Adipose tissue (tissue), 3 donors: ENCODE results near the gene PES1. TPM values are rescaled to one million over a fixed set of nuclear protein-coding genes. Genes with fewer than 3 reads are reported as not detected.
"Not testable (repeated sequence)": the region's sequence is repeated elsewhere in the genome, so short reads cannot be mapped to it uniquely, and the experiment has no call there.

ENCODE experiments used
- H3K27ac ChIP-seq: one replicate; pipeline ENCODE4 v1.5.1; 2013; ENCODE audit warnings: low read depth, low read length
- WGBS, 3 donors: extraction: QIAGEN DNeasy Blood & Tissue Kit; methylation state at CpG; one replicate each; pipeline ENCODE4 v1.1.7; 2013; 5-methylcytosine and 5-hydroxymethylcytosine counted together
- polyA plus RNA-seq, 3 donors: library from polyadenylated mRNA; stranded (reverse); fragments of 200-250 nt; gene quantifications; one replicate each; pipeline ENCODE4 v1.2.3, GENCODE V29; 2013
- donor health status: healthy with polysubstance abuse.
- donor health status: Bipolar disorder and iron deficiency.
- donor health status: healthy.

PES1 gene
- polyA plus RNA-seq, result 10 to 100 TPM; 45.1 to 56.0 (median 45.8) TPM

DNA sequence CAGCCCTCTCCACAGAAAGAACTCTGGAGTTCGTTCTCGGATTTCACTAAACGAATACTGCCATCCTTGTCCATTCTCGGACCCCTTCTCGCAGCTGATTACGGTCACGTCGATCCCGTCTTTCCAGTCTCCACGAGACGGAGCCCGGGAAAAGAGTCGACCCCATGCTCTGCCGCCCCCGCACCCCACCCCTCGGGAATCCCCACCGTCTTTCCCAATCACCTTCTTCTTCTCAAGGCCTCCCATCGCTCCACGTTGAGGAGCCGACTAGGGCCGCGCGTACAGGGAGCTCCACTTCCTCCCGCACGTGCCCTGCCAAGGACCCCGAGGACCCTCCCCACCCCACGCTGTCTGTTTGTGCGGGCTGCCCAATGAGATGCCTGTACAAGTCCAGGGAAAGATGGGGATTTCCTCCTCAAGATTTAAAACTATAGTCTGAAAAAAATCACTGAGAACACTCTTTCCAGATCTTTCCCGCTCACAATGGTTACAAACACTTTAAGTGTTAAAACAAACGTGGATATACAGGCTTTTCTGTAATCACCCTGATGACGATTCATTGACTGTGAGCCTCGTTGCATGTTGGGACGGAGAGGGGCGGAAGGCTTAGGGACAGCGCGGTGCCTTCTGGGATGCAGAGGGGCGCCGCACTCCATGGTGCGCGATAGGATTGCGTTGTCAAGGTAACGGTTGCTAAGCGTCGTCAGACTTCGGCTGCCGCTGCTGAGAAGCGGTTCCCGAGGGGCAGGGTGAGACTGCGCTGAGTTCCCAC lies at the start of gene PES1:
PES1 (minus strand) TSS at position 323 of the 772 bp plus-strand sequence; CDS start at position 246, 77 bp downstream.
- WGBS, 3 donors, result 0 to 1% (median 0%) methylated on average over 49 of the region's 49 CpGs
- H3K27ac ChIP-seq, result no peak within 1 kb of the TSS

- 91 to 92% (median 92%) methylated on average over 3 to 4 of the region's 4 CpGs for WGBS, 3 donors
- no peak overlapping the region for H3K27ac ChIP-seq
Measured at GRCh38 chr22:30640839-30641430, 49.2 kb upstream of the PES1 start.

DNA sequence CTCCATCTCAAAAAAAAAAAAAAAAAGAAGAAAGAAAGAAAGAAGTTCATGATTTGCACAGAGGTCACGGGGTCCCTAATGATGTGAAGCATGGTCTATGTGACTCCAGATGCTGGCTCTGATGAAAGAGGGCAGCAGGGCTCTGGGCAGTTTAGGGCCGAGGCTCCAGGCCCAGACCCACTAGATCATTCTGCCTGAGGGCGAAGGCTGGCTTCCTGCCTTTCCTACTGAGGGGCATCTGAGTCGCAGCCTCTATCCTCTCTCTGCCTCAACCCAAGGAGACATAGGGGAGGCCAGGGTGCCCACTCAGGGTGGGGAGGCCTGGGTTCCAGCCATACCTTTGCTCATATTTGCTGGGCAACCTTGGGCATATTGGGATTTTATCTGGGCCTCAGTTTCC lies 48.7 kb upstream of the PES1 start:
- no peak overlapping the region for H3K27ac ChIP-seq
- 97 to 99% (median 98%) methylated on average over 4 of the region's 4 CpGs for WGBS, 3 donors

DNA sequence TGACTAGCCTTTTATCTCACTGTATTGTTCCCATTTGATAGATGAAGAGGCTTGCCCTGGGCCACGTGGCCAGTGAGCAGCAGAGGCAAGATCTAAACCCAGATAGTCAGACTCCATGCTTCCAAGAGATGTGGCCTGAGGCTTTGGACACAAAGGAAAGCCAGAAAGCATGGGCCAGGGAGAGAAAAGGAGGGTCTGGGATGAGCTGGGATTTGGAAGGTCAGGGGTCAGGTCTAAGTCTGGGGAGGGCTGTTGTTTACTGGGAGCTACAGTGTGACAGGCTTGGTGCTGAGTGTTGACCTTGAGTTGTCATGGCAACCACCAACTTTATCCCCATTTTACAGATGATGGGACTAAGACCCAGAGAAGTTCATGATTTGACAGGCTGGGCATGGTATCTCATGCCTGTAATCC lies 46.0 kb upstream of the PES1 start:
- WGBS, 3 donors, result 62 to 97% (median 68%) methylated on average over 1 of the region's 1 CpG
- H3K27ac ChIP-seq, result no peak overlapping the region

- WGBS, 3 donors, result 54 to 58% (median 56%) methylated on average over 43 to 45 of the region's 45 CpGs
- H3K27ac ChIP-seq, result no peak overlapping the region
Measured at GRCh38 chr22:30636226-30637077, 44.7 kb upstream of the PES1 start.

- peak within 1 kb of the TSS; percentile 91 for H3K27ac ChIP-seq
- WGBS, 3 donors, result 1% methylated on average over 66 to 75 of the region's 75 CpGs
Measured at GRCh38 chr22:30635273-30636225, 43.8 kb upstream of the PES1 start, which contains the start of gene SLC35E4. TSS of gene SLC35E4 (plus strand) at chr22:30635781. CDS start at chr22:30636451, 670 bp downstream.

GRCh38 chr22:30634471-30635233 lies 42.9 kb upstream of the PES1 start:
- 4 to 11% (median 9%) methylated on average over 29 of the region's 29 CpGs for WGBS, 3 donors
- H3K27ac ChIP-seq, result peak overlapping the region; percentile 91

DNA sequence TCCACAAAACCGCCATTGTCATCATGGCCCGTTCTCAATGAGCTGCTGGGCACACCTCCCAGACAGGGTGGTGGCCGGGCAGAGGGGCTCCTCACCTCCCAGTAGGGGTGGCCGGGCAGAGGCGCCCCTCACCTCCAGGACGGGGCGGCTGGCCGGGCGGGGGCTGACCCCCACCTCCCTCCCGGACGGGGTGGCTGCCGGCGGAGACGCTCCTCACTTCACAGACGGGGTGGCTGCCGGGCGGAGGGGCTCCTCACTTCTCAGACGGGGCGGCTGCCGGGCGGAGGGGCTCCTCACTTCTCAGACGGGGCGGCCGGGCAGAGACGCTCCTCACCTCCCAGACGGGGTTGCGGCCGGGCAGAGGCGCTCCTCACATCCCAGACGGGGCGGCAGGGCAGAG lies 39.8 kb upstream of the PES1 start:
- 92 to 97% (median 95%) methylated on average over 15 to 20 of the region's 31 CpGs for WGBS, 3 donors

GRCh38 chr22:30628491-30628890 lies 36.8 kb upstream of the PES1 start:
- no peak overlapping the region for H3K27ac ChIP-seq
- 59 to 81% (median 76%) methylated on average over 4 of the region's 4 CpGs for WGBS, 3 donors

More for the DNA sequence above, 39.8 kb upstream of the PES1 start:
- H3K27ac ChIP-seq, result not testable (repeated sequence)

GRCh38 chr22:30627471-30627870 lies 35.8 kb upstream of the PES1 start:
- 79 to 91% (median 84%) methylated on average over 5 of the region's 5 CpGs for WGBS, 3 donors
- H3K27ac ChIP-seq, result no peak overlapping the region

- no peak overlapping the region for H3K27ac ChIP-seq
- 73 to 93% (median 89%) methylated on average over 5 of the region's 5 CpGs for WGBS, 3 donors
Measured at GRCh38 chr22:30626413-30626812, 34.7 kb upstream of the PES1 start.

DNA sequence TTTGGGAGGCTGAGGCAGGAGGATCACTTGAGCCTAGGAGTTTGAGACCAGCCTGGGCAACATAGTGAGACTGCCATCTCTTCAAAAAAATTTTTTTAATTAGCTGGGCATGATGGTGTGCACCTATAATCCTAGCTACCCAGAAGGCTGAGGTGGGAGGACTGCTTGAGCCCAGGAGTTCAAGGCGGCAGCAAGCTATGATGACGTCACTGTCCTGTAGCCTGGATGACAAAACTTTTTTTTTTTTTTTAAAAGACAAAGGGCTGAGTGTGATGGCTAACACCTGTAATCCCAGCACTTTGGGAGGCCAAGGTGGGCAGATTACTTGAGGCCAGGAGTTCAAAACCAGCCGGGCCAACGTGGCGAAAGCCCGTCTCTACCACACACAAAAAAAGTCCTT lies 28.2 kb upstream of the PES1 start:
- 88 to 95% (median 94%) methylated on average over 6 of the region's 6 CpGs for WGBS, 3 donors
- not testable (repeated sequence) for H3K27ac ChIP-seq

DNA sequence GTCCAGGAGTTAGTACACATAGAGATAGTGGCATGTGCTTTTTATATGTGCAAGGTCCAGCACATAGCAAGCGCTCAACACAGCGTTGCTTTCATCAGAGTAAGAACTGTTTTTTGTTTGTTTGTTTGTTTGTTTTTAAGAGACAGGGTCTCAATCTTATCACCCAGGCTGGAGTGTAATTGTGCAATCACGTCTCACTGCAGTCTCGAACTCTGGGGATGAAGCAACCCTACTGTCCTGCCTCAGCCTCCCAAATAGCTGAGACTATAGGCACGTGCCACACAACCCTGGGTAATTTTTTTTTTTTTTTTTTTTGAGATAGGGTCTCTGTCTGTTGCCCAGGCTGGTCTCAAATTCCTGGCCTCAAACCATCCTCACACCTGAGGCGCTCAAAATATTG lies 26.1 kb upstream of the PES1 start:
- no peak overlapping the region for H3K27ac ChIP-seq
- WGBS, 3 donors, result 80 to 88% (median 84%) methylated on average over 6 of the region's 6 CpGs

- H3K27ac ChIP-seq, result no peak overlapping the region
- 68 to 89% (median 76%) methylated on average over 7 of the region's 7 CpGs for WGBS, 3 donors
Measured at GRCh38 chr22:30615543-30615954, 23.8 kb upstream of the PES1 start.

DNA sequence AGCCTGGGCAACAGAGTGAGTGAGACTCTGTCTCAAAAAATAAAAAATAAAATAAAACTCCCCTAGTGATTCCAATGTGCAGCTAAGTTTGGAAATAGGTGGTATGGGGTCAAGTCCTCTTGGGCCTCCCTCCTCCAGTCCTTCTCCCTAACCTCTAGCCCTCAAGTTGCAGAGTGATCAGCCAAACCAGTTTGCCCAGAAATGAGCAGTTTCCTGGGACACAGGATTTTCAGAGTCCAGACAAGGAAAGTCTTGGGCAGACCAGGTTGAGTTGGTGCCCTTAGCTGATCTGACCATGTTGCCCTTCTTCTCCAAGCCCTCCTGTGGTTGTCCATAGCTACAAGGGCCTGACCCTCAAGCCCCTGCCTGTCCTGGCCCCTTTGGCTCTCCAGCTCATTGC lies 23.2 kb upstream of the PES1 start:
- H3K27ac ChIP-seq, result no peak overlapping the region

GRCh38 chr22:30614268-30614667 lies 22.6 kb upstream of the PES1 start:
- WGBS, 3 donors, result 89 to 98% (median 95%) methylated on average over 7 of the region's 7 CpGs
- no peak overlapping the region for H3K27ac ChIP-seq

DNA sequence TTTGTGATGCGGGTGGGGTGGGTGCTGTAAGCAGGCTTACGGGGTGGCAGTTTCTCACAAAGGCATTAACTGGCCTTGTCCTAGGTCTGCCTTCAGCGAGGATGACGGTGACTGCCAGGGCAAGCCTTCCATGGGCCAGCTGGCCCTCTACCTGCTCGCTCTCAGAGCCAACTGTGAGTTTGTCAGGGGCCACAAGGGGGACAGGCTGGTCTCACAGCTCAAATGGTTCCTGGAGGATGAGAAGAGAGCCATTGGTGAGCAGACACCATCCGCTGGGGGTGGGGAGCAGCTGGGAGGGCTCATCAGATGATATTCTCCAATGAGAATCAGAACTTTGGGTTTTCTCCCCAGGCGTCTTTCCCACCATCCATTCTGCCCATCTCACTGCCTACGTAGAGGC lies 21.1 kb upstream of the PES1 start:
- 92 to 95% (median 92%) methylated on average over 8 of the region's 8 CpGs for WGBS, 3 donors
- no peak overlapping the region for H3K27ac ChIP-seq
